ENCODE data around the gene PHACTR1. TPM values are rescaled to one million over a fixed set of nuclear protein-coding genes. Genes with fewer than 3 reads are reported as not detected.

Gene PHACTR1
- total RNA-seq, 2 experiments from 2014 or later: 1.3 to 2.3 TPM

GRCh38 chr6:13001927-13002326, 285.4 kb downstream of the PHACTR1 start:
- H3K27ac Mint-ChIP-seq: no peak overlapping the region
- no peak overlapping the region for H3K4me3 ChIP-seq (ENCODE audit: low read length)
- ATAC-seq (ENCODE audit: poor library complexity) (no peak), DNase-seq (no peak)
- no peak overlapping the region for H3K27ac ChIP-seq (ENCODE audit: low read depth in 1 of 2, low read length in 2 of 2)
- TF ChIP-seq, protein P1, sequence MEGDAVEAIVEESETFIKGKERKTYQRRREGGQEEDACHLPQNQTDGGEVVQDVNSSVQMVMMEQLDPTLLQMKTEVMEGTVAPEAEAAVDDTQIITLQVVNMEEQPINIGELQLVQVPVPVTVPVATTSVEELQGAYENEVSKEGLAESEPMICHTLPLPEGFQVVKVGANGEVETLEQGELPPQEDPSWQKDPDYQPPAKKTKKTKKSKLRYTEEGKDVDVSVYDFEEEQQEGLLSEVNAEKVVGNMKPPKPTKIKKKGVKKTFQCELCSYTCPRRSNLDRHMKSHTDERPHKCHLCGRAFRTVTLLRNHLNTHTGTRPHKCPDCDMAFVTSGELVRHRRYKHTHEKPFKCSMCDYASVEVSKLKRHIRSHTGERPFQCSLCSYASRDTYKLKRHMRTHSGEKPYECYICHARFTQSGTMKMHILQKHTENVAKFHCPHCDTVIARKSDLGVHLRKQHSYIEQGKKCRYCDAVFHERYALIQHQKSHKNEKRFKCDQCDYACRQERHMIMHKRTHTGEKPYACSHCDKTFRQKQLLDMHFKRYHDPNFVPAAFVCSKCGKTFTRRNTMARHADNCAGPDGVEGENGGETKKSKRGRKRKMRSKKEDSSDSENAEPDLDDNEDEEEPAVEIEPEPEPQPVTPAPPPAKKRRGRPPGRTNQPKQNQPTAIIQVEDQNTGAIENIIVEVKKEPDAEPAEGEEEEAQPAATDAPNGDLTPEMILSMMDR (IDR thresholded peaks at IDR 0.05): no peak
- intact Hi-C loops (cut with DNase I, micrococcal nuclease): no loop called here
- H3K9me3 ChIP-seq (ENCODE audit: control insufficient read depth in 1 of 2, insufficient read depth in 1 of 2, low read length in 2 of 2): no peaks in the 10 kb centered on the region
- POLR2A ChIA-PET: no interaction called here
- no peaks in the 10 kb centered on the region for H3K36me3 ChIP-seq (ENCODE audit: insufficient read depth, low read length)
- H3K4me1 ChIP-seq (ENCODE audit: insufficient read depth, low read length): no peaks in the 10 kb centered on the region
- no peak overlapping the region for H3K4me3 Mint-ChIP-seq
- CTCF ChIA-PET: no interaction called here
- H3K9me3 Mint-ChIP-seq: no peaks in the 10 kb centered on the region
- no peaks in the 10 kb centered on the region for H3K36me3 Mint-ChIP-seq (ENCODE audit: low read depth)
- H3K27me3 ChIP-seq (ENCODE audit: control insufficient read depth in 1 of 2, insufficient read depth in 2 of 2, low read length in 2 of 2): no peaks in the 10 kb centered on the region
- H3K4me1 Mint-ChIP-seq (ENCODE audit: low read depth): no peaks in the 10 kb centered on the region
- peaks cover 10% of the 10 kb centered on the region for H3K27me3 Mint-ChIP-seq

DNA sequence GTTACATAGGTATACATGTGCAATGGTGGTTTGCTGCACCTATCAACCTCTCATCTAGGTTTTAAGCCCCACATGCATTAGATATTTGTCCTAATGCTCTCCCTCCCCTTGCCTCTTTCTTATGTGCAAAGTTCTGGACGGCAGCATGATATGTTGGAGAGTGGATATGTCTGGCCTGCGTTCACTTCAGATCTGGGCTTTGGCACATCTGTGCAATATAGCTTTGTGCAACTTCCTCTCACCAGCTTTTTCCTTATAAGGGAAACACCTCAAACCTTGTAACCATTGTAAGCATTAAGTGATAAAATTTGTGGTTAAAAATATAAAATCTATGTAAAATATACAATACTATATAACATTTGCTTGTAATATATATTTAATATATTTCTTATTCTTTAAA, 288.0 kb downstream of the PHACTR1 start:
- no peaks in the 10 kb centered on the region for H3K36me3 ChIP-seq (ENCODE audit: insufficient read depth, low read length)
- ChIA-PET CTCF (no interaction called here), POLR2A (no interaction called here)
- H3K4me1 ChIP-seq (ENCODE audit: insufficient read depth, low read length): no peaks in the 10 kb centered on the region
- no peaks in the 10 kb centered on the region for H3K4me1 Mint-ChIP-seq (ENCODE audit: low read depth)
- H3K27me3 Mint-ChIP-seq: peaks cover 31% of the 10 kb centered on the region
- H3K4me3 ChIP-seq (ENCODE audit: low read length): no peak overlapping the region
- no peak overlapping the region for H3K27ac Mint-ChIP-seq
- H3K36me3 Mint-ChIP-seq (ENCODE audit: low read depth): no peaks in the 10 kb centered on the region
- intact Hi-C loops (cut with DNase I, micrococcal nuclease): no loop called here
- no peak overlapping the region for H3K27ac ChIP-seq (ENCODE audit: low read depth in 1 of 2, low read length in 2 of 2)
- TF ChIP-seq, protein P1 (IDR thresholded peaks at IDR 0.05): no peak
- no peaks in the 10 kb centered on the region for H3K9me3 Mint-ChIP-seq
- H3K9me3 ChIP-seq (ENCODE audit: control insufficient read depth in 1 of 2, insufficient read depth in 1 of 2, low read length in 2 of 2): no peaks in the 10 kb centered on the region
- no peaks in the 10 kb centered on the region for H3K27me3 ChIP-seq (ENCODE audit: control insufficient read depth in 1 of 2, insufficient read depth in 2 of 2, low read length in 2 of 2)
- ATAC-seq (ENCODE audit: poor library complexity) (no peak), DNase-seq (no peak)
- no peak overlapping the region for H3K4me3 Mint-ChIP-seq

- TF ChIP-seq, protein P1 (IDR thresholded peaks at IDR 0.05): no peak
- H3K4me1 Mint-ChIP-seq (ENCODE audit: low read depth): no peaks in the 10 kb centered on the region
- no peaks in the 10 kb centered on the region for H3K4me1 ChIP-seq (ENCODE audit: insufficient read depth, low read length)
- intact Hi-C loops (cut with DNase I, micrococcal nuclease): no loop called here
- H3K36me3 ChIP-seq (ENCODE audit: insufficient read depth, low read length): no peaks in the 10 kb centered on the region
- POLR2A ChIA-PET: no interaction called here
- H3K27ac ChIP-seq (ENCODE audit: low read depth in 1 of 2, low read length in 2 of 2): no peak overlapping the region
- H3K4me3 Mint-ChIP-seq: no peak overlapping the region
- H3K27me3 ChIP-seq (ENCODE audit: control insufficient read depth in 1 of 2, insufficient read depth in 2 of 2, low read length in 2 of 2): peaks cover 4 to 8% of the 10 kb centered on the region in 2 experiments
- no peaks in the 10 kb centered on the region for H3K9me3 Mint-ChIP-seq
- no peaks in the 10 kb centered on the region for H3K9me3 ChIP-seq (ENCODE audit: control insufficient read depth in 1 of 2, insufficient read depth in 1 of 2, low read length in 2 of 2)
- H3K27ac Mint-ChIP-seq: no peak overlapping the region
- peaks cover 45% of the 10 kb centered on the region for H3K27me3 Mint-ChIP-seq
- ATAC-seq (ENCODE audit: poor library complexity): no peak
- no peaks in the 10 kb centered on the region for H3K36me3 Mint-ChIP-seq (ENCODE audit: low read depth)
- no peak overlapping the region for H3K4me3 ChIP-seq (ENCODE audit: low read length)
- no peak for DNase-seq
- CTCF ChIA-PET: no interaction called here
These were observed 289.4 kb downstream of the PHACTR1 start for GRCh38 chr6:13005994-13006393.

Data from CD4-positive, alpha-beta T cell (primary cell).